HCT116 (cell line): ENCODE results near the gene GNB1L. TPM values are rescaled to one million over a fixed set of nuclear protein-coding genes. Genes with fewer than 3 reads are reported as not detected.

Experiments used
- ATAC-seq: fragments of 200-7000 bp; cut with Tn5 transposase; 2 replicates; pipeline ENCODE4 v1.9.1; 2020; ENCODE audit warnings: mild to moderate bottlenecking, moderate library complexity
- BruUV-seq: library from RNA; stranded (reverse); fragments of 400-500 nt; replicated peaks from 2 replicates; lab custom pipeline; 2021; lab: Mats Ljungman, UMichigan
- CTCF ChIA-PET: fragments of 300-600 bp; sonication (Branson Sonifier 250); formaldehyde crosslinking; loops from one replicate; lab custom pipeline; 2021; ENCODE audit warnings: antibody characterized with exemption; lab: Charles Lee
- POLR2A ChIA-PET: fragments of 300-600, 350-600 bp; sonication (Branson Sonifier 250); formaldehyde crosslinking; loops from one replicate; lab custom pipeline; 2021; ENCODE audit warnings: antibody characterized with exemption; lab: Charles Lee
- RAD21 ChIA-PET, 2 experiments: fragments of 300-600 bp; sonication (Branson Sonifier 250); formaldehyde crosslinking; loops; one replicate each; lab custom pipeline; 2023; ENCODE audit warnings: low total read pairs in 2 of 2; ENCODE audit not compliant: uncharacterized antibody in 2 of 2, unreplicated experiment in 2 of 2, low non-redundant PET in 1 of 2; lab: Charles Lee
- DNase-seq: peaks from one replicate; pipeline ENCODE4 v3.0.0-alpha.2; 2010; ENCODE audit warnings: low read depth, low spot score
- H2AFZ ChIP-seq: fragments of 200-600 bp; shearing (Covaris generic), sonication (generic); 2 replicates; pipeline ENCODE4 v1.6.1; 2017; ENCODE audit warnings: low read depth, mixed run types, mixed read lengths, antibody characterized with exemption, low read length; ENCODE audit not compliant: poor library complexity, severe bottlenecking
- H3K27ac ChIP-seq: 2 replicates; pipeline ENCODE4 v1.5.1; 2012; ENCODE audit warnings: low read depth, low read length
- H3K27me3 ChIP-seq: fragments of 200-600 bp; sonication (generic); 2 replicates; pipeline ENCODE4 v1.6.1; 2016; ENCODE audit warnings: mixed run types, low read length, mixed read lengths; ENCODE audit not compliant: insufficient read depth
- H3K36me3 ChIP-seq, 2 experiments: fragments of 200-500 bp in 1 of 2; fragments of 200-600 bp in 1 of 2; sonication (Bioruptor generic) in 1 of 2; sonication (generic) in 1 of 2; 2 replicates each; pipeline versions ENCODE4 v1.5.1 to v1.6.1; 2014 to 2016; ENCODE audit warnings: low read length in 2 of 2, inconsistent platforms in 1 of 2, mixed read lengths in 1 of 2, mixed run types in 1 of 2; ENCODE audit not compliant: insufficient read depth in 2 of 2, control insufficient read depth in 1 of 2
- H3K4me1 ChIP-seq, 2 experiments: fragments of 200-600 bp in 1 of 2; sonication (generic) in 1 of 2; 2 replicates each; pipeline versions ENCODE4 v1.5.1 to v1.6.1; 2012 to 2017; ENCODE audit warnings: low read length in 2 of 2, inconsistent platforms in 1 of 2, mild to moderate bottlenecking in 1 of 2, mixed read lengths in 1 of 2, mixed run types in 1 of 2, moderate library complexity in 1 of 2; ENCODE audit not compliant: insufficient read depth in 2 of 2, control insufficient read depth in 1 of 2
- H3K4me2 ChIP-seq: fragments of 200-600 bp; sonication (generic); 2 replicates; pipeline ENCODE4 v1.6.1; 2017; ENCODE audit warnings: mixed run types, low read length, mixed read lengths
- H3K4me3 ChIP-seq, 2 experiments: fragments of 200-600 bp in 1 of 2; sonication (generic) in 1 of 2; replicated peaks in 1 of 2; 2 replicates each; pipeline ENCODE4 v1.5.1; 2011 to 2016; ENCODE audit warnings: low read length in 2 of 2, control low read depth in 1 of 2, low read depth in 1 of 2, mild to moderate bottlenecking in 1 of 2, mixed read lengths in 1 of 2, mixed run types in 1 of 2
- H3K79me2 ChIP-seq: fragments of 200-600 bp; sonication (generic); 2 replicates; pipeline ENCODE4 v1.6.1; 2017; ENCODE audit warnings: mild to moderate bottlenecking, mixed run types, low read length, moderate library complexity, mixed read lengths; ENCODE audit not compliant: insufficient read depth
- H3K9ac ChIP-seq: fragments of 200-600 bp; sonication (generic); 2 replicates; pipeline ENCODE4 v1.6.1; 2016; ENCODE audit warnings: low read length, mixed read lengths
- H3K9me2 ChIP-seq: fragments of 200-600 bp; sonication (generic), shearing (Covaris generic); 2 replicates; pipeline ENCODE4 v1.6.1; 2017; ENCODE audit warnings: mixed run types, mild to moderate bottlenecking, moderate library complexity; ENCODE audit not compliant: insufficient read depth
- H3K9me3 ChIP-seq, 2 experiments: fragments of 200-500 bp in 1 of 2; fragments of 200-600 bp in 1 of 2; sonication (Bioruptor generic) in 1 of 2; sonication (generic) in 1 of 2; 2 replicates each; pipeline ENCODE4 v1.6.1; 2014 to 2017; ENCODE audit warnings: low read length in 2 of 2, mixed read lengths in 2 of 2, inconsistent platforms in 1 of 2, low read depth in 1 of 2, mild to moderate bottlenecking in 1 of 2, mixed run types in 1 of 2, moderate library complexity in 1 of 2; ENCODE audit not compliant: control insufficient read depth in 1 of 2, insufficient read depth in 1 of 2
- H4K20me1 ChIP-seq: fragments of 200-600 bp; sonication (generic), shearing (Covaris generic); 2 replicates; pipeline ENCODE4 v1.6.1; 2017; ENCODE audit warnings: mixed run types, mild to moderate bottlenecking, moderate library complexity; ENCODE audit not compliant: insufficient read depth
- CBX3 ChIP-seq: IDR thresholded peaks from 2 replicates; pipeline ENCODE4 v1.6.1; 2012; ENCODE audit warnings: low read depth
- CEBPB ChIP-seq: IDR thresholded peaks from 2 replicates; pipeline ENCODE4 v1.6.1; 2012; ENCODE audit warnings: low read depth
- EGR1 ChIP-seq: IDR thresholded peaks from 2 replicates; pipeline ENCODE4 v1.6.1; 2012; ENCODE audit warnings: low read depth
- ELF1 ChIP-seq: IDR thresholded peaks from 2 replicates; pipeline ENCODE4 v1.6.1; 2012; ENCODE audit warnings: low read depth, borderline replicate concordance
- EZH2 ChIP-seq: fragments of 200-600 bp; sonication (generic); IDR thresholded peaks from 2 replicates; pipeline ENCODE4 v1.6.1; 2017; ENCODE audit warnings: antibody characterized with exemption, mixed run types
- EZH2phosphoT487 ChIP-seq: fragments of 200-600 bp; IDR thresholded peaks from 2 replicates; pipeline ENCODE4 v1.6.1; 2018; ENCODE audit warnings: antibody characterized with exemption, borderline replicate concordance
- JUND ChIP-seq: IDR thresholded peaks from 2 replicates; pipeline ENCODE4 v1.6.1; 2012
- POLR2A ChIP-seq: IDR thresholded peaks from 2 replicates; pipeline ENCODE4 v1.7.0; 2011; ENCODE audit warnings: borderline replicate concordance; ENCODE audit not compliant: insufficient read depth, insufficient read length; ENCODE audit errors: extremely low read depth
- POLR2AphosphoS5 ChIP-seq: IDR thresholded peaks from 2 replicates; pipeline ENCODE4 v1.6.1; 2011; ENCODE audit warnings: mild to moderate bottlenecking, low read depth, low read length, moderate library complexity
- RAD21 ChIP-seq: IDR thresholded peaks from 2 replicates; pipeline ENCODE4 v1.6.1; 2012; ENCODE audit warnings: low read depth, mild to moderate bottlenecking
- SP1 ChIP-seq: IDR thresholded peaks from 2 replicates; pipeline ENCODE4 v1.6.1; 2012; ENCODE audit warnings: low read depth
- SRF ChIP-seq: IDR thresholded peaks from 2 replicates; pipeline ENCODE4 v1.6.1; 2012; ENCODE audit warnings: low read depth
- TCF7L2 ChIP-seq: IDR thresholded peaks from 2 replicates; pipeline ENCODE4 v1.7.0; 2011; ENCODE audit warnings: borderline replicate concordance, inconsistent platforms; ENCODE audit not compliant: insufficient read depth, insufficient read length; ENCODE audit errors: extremely low read depth
- YY1 ChIP-seq: IDR thresholded peaks from 2 replicates; pipeline ENCODE4 v1.6.1; 2011; ENCODE audit warnings: low read length, low read depth, moderate library complexity, mild to moderate bottlenecking; ENCODE audit not compliant: insufficient replicate concordance; ENCODE audit errors: extremely low read depth
- ZFX ChIP-seq: fragments of 450-650 bp; IDR thresholded peaks from 2 replicates; pipeline ENCODE4 v1.6.1; 2017
- ZNF274 ChIP-seq: fragments of 200-500 bp; sonication (Bioruptor generic); IDR thresholded peaks from 2 replicates; pipeline ENCODE4 v1.6.1; 2014; ENCODE audit warnings: mild to moderate bottlenecking, low read depth, low read length, inconsistent platforms
- intact Hi-C: fragments of 100-400 bp; cut with micrococcal nuclease; formaldehyde crosslinking; loops from 2 replicates; pipeline ENCODE4 v1.10.0; 2022
- total RNA-seq: library from RNA; stranded (reverse); gene quantifications from one replicate; pipeline ENCODE4 v1.2.1, GENCODE V29; 2021; ENCODE audit not compliant: unreplicated experiment
- TF ChIP-seq, protein P1 (sequence below), 3 experiments: fragments of 200-600 bp in 1 of 3; sonication (generic) in 1 of 3; IDR thresholded peaks in 2 of 3; conservative IDR thresholded peaks in 1 of 3; 2 replicates each; pipeline ENCODE4 v1.5.1; 2012 to 2017; ENCODE audit warnings: low read depth in 2 of 3, low read length in 2 of 3, antibody characterized with exemption in 1 of 3, borderline replicate concordance in 1 of 3, control low read depth in 1 of 3, mild to moderate bottlenecking in 1 of 3, mixed read lengths in 1 of 3, mixed run types in 1 of 3, moderate library complexity in 1 of 3; ENCODE audit not compliant: insufficient read depth in 1 of 3
- TF ChIP-seq, protein P2 (sequence below): IDR thresholded peaks from 2 replicates; pipeline ENCODE4 v1.6.1; 2012

GNB1L gene
- total RNA-seq, 1 experiment from 2014 or later, result 12.1 TPM

DNA sequence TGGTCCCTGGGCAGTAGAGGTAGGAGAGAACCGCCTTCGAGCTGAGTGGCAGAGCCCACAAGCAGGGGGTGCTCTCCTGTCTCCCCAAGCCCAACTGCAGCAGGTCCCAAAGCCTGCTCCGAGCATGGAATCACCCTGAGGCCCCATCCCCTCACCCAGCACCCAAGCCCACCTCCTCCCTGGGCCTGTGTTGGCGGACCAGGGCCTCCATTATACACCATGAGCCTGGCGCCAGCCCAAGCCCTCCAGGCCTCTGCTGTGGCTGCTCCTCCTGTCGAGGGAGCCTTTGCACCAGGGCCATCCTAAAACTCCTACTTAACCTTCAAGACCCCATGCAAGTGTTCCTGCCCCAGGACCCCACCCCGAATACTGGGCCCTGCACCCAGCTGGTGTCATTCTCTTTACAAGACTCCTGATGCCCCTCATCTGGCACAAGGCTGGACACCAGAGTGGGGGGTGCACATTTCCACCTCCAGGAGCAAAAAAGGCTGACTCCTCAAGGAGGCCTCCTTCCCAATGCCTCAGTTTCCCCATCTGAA, 114.7 kb downstream of the GNB1L start:
- DNase-seq, result no peak
- Histone ChIP-seq H3K79me2 (no peaks in the 10 kb centered on the region), H3K36me3 (no peaks in the 10 kb centered on the region)
- intact Hi-C loops, result no loop called here
- POLR2A ChIA-PET, result no interaction called here
- TF ChIP-seq ZNF274, result no peak
- TF ChIP-seq SP1, result no peak
- TF ChIP-seq POLR2A, result no peak
- TF ChIP-seq ZFX, result no peak
- no peak for TF ChIP-seq EGR1
- TF ChIP-seq RAD21, result no peak
- TF ChIP-seq POLR2AphosphoS5, result no peak
- no peak for TF ChIP-seq SRF
- TF ChIP-seq, protein P1, sequence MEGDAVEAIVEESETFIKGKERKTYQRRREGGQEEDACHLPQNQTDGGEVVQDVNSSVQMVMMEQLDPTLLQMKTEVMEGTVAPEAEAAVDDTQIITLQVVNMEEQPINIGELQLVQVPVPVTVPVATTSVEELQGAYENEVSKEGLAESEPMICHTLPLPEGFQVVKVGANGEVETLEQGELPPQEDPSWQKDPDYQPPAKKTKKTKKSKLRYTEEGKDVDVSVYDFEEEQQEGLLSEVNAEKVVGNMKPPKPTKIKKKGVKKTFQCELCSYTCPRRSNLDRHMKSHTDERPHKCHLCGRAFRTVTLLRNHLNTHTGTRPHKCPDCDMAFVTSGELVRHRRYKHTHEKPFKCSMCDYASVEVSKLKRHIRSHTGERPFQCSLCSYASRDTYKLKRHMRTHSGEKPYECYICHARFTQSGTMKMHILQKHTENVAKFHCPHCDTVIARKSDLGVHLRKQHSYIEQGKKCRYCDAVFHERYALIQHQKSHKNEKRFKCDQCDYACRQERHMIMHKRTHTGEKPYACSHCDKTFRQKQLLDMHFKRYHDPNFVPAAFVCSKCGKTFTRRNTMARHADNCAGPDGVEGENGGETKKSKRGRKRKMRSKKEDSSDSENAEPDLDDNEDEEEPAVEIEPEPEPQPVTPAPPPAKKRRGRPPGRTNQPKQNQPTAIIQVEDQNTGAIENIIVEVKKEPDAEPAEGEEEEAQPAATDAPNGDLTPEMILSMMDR (IDR thresholded peaks at IDR 0.05 in 2 of 3, conservative IDR thresholded peaks at IDR 0.05 in 1 of 3; ENCODE audit: borderline replicate concordance in 1 of 3, insufficient read depth in 1 of 3, low read depth in 2 of 3, low read length in 2 of 3), result no peak
- TF ChIP-seq JUND, result no peak
- TF ChIP-seq, protein P2, sequence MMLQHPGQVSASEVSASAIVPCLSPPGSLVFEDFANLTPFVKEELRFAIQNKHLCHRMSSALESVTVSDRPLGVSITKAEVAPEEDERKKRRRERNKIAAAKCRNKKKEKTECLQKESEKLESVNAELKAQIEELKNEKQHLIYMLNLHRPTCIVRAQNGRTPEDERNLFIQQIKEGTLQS, result no peak
- TF ChIP-seq ELF1, result no peak
- no peak for TF ChIP-seq YY1
- TF ChIP-seq EZH2phosphoT487, result no peak
- TF ChIP-seq CBX3, result no peak
- no peak for TF ChIP-seq CEBPB
- TF ChIP-seq EZH2, result no peak
- no peak for TF ChIP-seq TCF7L2
- TF ChIP-seq, all 23 proteins: peak for 0
- no peaks in the 10 kb centered on the region for H3K4me1 ChIP-seq
- no peak overlapping the region for H3K4me3 ChIP-seq
- H3K9me3 ChIP-seq, result no peaks in the 10 kb centered on the region
- ChIA-PET RAD21 (no interaction called here), CTCF (interaction anchor here (3.5 kb wide), 1 partner anchor 9 kb away, joined by 14 read pairs; no protein-coding TSS in a partner anchor)
- no peaks in the 10 kb centered on the region for H3K9me2 ChIP-seq
- BruUV-seq, result no TSS peak
- no peak overlapping the region for H3K27ac ChIP-seq
- H3K4me2 ChIP-seq, result no peak overlapping the region
- H3K9ac ChIP-seq, result no peak overlapping the region
- ATAC-seq, result no peak
- no peaks in the 10 kb centered on the region for H3K27me3 ChIP-seq
- no peaks in the 10 kb centered on the region for H4K20me1 ChIP-seq
- H2AFZ ChIP-seq, result no peak overlapping the region
